Coronary artery (tissue), 2 donors: Measurements from ENCODE around the gene GALR3.
"Not testable (repeated sequence)": the region's sequence is repeated elsewhere in the genome, so short reads cannot be mapped to it uniquely, and the experiment has no call there.

ENCODE experiments used
- DNase-seq: peaks from one replicate; pipeline ENCODE4 v3.0.0-alpha.2; 2017; ENCODE audit warnings: low spot score
- H3K27ac ChIP-seq, 2 donors: fragments of 200-600 bp; sonication (generic); one replicate each; pipeline ENCODE4 v1.5.1; 2016 to 2019
- H3K4me3 ChIP-seq: fragments of 200-600 bp; sonication (generic); 2 replicates; pipeline ENCODE4 v1.5.1; 2016; ENCODE audit warnings: mild to moderate bottlenecking, moderate library complexity
- CTCF ChIP-seq: fragments of 200-600 bp; sonication (generic); IDR thresholded peaks from one replicate; pipeline ENCODE4 v1.5.1; 2019; ENCODE audit warnings: antibody characterized with exemption

GALR3 gene

GRCh38 chr22:37796079-37796478 lies 27.1 kb upstream of the GALR3 start:
- DNase-seq: no peak
- no peak for TF ChIP-seq CTCF
- Histone ChIP-seq H3K27ac (no peak overlapping the region), H3K4me3 (no peak overlapping the region)

DNA sequence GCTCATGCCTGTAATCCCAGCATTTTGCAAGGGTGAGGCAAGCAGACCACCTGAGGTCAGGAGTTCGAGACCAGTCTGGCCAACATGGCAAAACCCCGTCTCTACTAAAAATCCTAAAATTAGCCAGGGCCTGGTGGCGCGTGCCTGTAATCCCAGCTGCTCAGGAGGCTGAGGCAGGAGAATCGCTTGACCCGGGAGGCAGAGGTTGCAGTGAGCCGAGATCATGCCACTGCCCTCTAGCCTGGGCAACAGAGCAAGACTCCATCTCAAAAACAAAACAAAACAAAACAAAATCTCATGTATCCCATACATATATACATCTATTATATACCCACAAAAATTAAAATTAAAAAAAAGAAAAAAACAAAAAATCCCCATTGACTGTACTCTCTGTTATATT lies 25.9 kb upstream of the GALR3 start:
- H3K27ac ChIP-seq, H3K4me3 ChIP-seq, DNase-seq: not testable (repeated sequence)

DNA sequence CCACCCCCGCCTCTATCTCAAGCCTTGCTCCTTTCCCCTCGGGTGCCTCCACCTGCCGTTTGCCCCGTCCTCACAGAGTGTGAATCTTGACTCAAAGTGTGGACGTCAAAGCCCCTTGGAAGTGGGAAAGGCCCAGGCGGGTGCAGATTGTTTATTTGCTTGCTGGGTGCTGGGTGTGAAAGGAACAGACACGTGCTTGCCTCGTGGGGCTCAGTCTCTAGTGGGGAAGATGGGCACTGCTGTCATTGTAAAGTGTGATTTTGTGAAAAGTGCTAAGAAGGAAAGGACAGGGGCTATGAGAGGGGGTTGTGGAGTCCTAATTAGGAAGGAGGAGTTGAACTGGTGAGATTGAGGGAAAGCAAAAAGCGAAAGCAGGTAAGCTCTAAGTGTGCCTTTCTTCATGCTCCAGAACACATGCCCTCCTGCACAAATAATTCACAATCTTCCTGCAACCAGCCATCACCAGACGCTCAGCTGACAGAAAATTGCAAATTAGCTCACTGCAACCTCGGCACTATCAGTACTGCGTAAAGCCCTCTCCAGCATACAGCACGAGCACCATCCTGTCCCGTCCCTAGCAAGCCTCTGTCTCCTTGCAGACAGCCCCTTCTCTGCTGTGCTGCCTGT lies 25.2 kb upstream of the GALR3 start:
- Histone ChIP-seq H3K4me3 (no peak overlapping the region), H3K27ac (no peak overlapping the region)
- DNase-seq: no peak
- no peak for TF ChIP-seq CTCF

DNA sequence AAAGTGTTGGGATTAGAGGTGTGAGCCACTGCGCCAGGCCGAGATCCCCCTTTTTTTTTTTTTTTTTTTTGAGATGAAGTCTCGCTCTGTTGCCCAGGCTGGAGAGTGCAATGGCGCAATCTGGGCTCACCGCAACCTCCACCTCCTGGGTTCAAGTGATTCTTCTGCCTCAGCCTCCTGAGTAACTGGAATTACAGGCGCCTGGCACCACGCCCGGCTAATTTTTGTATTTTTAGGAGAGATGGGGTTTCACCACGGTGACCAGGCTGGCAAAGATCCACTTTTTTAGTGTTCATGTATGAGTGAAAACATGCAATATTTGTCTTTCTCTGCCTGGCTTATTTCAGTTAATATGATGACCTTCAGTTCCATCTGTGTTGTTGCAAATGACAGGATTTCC lies 23.2 kb upstream of the GALR3 start:
- not testable (repeated sequence) for DNase-seq, H3K27ac ChIP-seq, H3K4me3 ChIP-seq

DNA sequence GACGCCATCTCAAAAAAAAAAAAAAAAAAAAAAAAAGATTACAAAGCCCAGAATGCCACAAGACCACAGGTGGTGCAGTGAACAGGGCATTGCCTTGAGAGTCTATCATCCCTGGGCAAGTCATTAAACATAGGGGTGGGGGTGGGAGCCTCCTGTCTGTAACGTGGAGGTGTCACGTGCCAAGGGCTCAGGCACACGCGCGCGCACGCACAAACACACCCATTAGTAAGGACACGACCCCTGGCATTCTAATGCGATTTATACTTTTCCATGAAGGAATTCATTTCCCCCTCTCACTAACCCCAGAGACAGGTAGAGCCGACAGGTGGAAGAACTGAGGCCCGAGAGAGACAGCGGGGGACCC lies 21.3 kb upstream of the GALR3 start:
- DNase-seq: no peak
- H3K4me3 ChIP-seq: peak overlapping the region; percentile 91
- no peak overlapping the region for H3K27ac ChIP-seq
- TF ChIP-seq CTCF: no peak

DNA sequence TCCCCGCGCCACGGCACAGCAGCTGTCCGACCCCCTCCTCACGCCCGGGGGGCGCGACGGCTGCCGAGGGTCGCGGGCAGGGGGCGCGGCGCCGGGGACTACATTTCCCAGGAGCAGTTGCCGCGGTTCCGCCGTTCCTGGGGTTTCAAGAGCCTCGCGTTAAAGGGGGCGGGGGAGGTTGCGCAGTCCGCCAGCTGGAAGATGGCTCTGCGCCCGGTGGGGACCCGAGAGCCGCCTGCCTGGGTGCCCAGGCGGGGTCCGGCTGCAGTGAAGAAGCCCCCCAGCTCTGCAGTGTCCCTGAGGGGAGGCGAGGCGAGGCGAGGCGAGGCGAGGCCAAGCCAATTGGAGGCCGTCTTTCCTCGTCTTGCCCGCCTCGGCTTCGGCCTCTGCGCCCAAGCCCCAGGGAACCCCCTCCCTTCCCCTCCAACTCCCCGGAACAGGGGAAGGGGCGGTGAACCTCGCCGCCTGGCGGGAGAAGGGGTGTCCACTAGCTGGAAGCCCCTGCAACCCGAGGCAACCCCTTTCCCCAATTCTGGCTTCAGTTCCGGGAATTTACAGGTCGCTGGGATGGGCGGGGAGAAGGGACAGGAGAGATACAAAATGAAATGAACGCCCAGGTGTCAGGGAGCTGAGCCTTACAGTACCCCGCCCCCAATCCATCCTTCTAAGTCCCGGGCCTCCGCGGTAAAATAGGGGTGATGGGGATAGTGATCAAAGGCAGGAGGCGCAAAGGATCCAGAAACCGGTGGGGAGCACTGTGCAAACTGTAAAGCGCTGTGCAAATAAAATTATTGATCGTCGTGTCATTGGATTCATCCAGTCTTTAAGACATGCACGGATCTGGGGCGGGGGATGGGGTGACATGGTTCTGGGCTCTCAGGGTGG lies 20.6 kb upstream of the GALR3 start:
- peak overlapping the region in 1 of 2 donors; percentile 60 for H3K27ac ChIP-seq

GRCh38 chr22:37803195-37803638 lies 20.0 kb upstream of the GALR3 start:
- Histone ChIP-seq H3K27ac (no peak overlapping the region), H3K4me3 (peak overlapping the region; percentile 91)
- peak; percentile 67 for DNase-seq
- no peak for TF ChIP-seq CTCF

More for the DNA sequence above, 20.6 kb upstream of the GALR3 start:
- peak overlapping the region; percentile 91 for H3K4me3 ChIP-seq
- DNase-seq: no peak
- no peak for TF ChIP-seq CTCF
